CD4-positive, alpha-beta T cell treated with Interleukin-12 subunit alpha and Interleukin-12 subunit beta, for 1 hour (primary cell): Measurements from ENCODE around the gene SPG7.

Experiments used
- DNase-seq: peaks from one replicate; pipeline ENCODE4 v3.0.0-alpha.2; 2020

The SPG7 gene

GRCh38 chr16:89522287-89522686 lies 14.1 kb downstream of the SPG7 start:
- no peak for DNase-seq

GRCh38 chr16:89523680-89524344 lies 15.6 kb downstream of the SPG7 start:
- no peak for DNase-seq

GRCh38 chr16:89525146-89525913 lies 17.1 kb downstream of the SPG7 start:
- DNase-seq = no peak

GRCh38 chr16:89529097-89529496 lies 20.9 kb downstream of the SPG7 start:
- DNase-seq = no peak

GRCh38 chr16:89530401-89531381 lies 22.5 kb downstream of the SPG7 start:
- DNase-seq = no peak

GRCh38 chr16:89531821-89532526 lies 23.8 kb downstream of the SPG7 start:
- DNase-seq = no peak

- DNase-seq = peak; percentile 48
Measured at GRCh38 chr16:89534252-89534756, 26.1 kb downstream of the SPG7 start.

GRCh38 chr16:89536371-89536770 lies 28.2 kb downstream of the SPG7 start:
- no peak for DNase-seq

- no peak for DNase-seq
Measured at GRCh38 chr16:89536886-89537548, 28.8 kb downstream of the SPG7 start.

GRCh38 chr16:89537549-89537925 lies 29.3 kb downstream of the SPG7 start:
- no peak for DNase-seq

GRCh38 chr16:89538286-89538685 lies 30.1 kb downstream of the SPG7 start:
- no peak for DNase-seq

- no peak for DNase-seq
Measured at GRCh38 chr16:89540557-89540956, 32.4 kb downstream of the SPG7 start.

GRCh38 chr16:89541792-89542191 lies 33.6 kb downstream of the SPG7 start:
- no peak for DNase-seq

GRCh38 chr16:89544113-89544512 lies 35.9 kb downstream of the SPG7 start:
- DNase-seq = no peak

- no peak for DNase-seq
Measured at GRCh38 chr16:89544713-89545043, 36.5 kb downstream of the SPG7 start.

- DNase-seq = no peak
Measured at GRCh38 chr16:89545044-89545830, 37.0 kb downstream of the SPG7 start.

GRCh38 chr16:89545831-89546574 lies 37.8 kb downstream of the SPG7 start:
- DNase-seq = no peak

- DNase-seq = no peak
Measured at GRCh38 chr16:89546781-89547180, 38.6 kb downstream of the SPG7 start.

GRCh38 chr16:89547291-89547690 lies 39.1 kb downstream of the SPG7 start:
- DNase-seq = no peak

GRCh38 chr16:89547860-89548259 lies 39.7 kb downstream of the SPG7 start:
- no peak for DNase-seq
